ENCODE results near the gene SMPD3.

GRCh38 chr16:68365167-68365817, 83.0 kb downstream of the SMPD3 start:
- no peak for TF ChIP-seq TAF1 (IDR thresholded peaks at IDR 0.05; ENCODE audit: borderline replicate concordance, insufficient read depth, low read length)
- no peak for TF ChIP-seq SIN3A (IDR thresholded peaks at IDR 0.05; ENCODE audit: borderline replicate concordance, insufficient read depth, low read length)
